ENCODE measurements around the gene MYO1A.
"Not testable (repeated sequence)": the region's sequence is repeated elsewhere in the genome, so short reads cannot be mapped to it uniquely, and the experiment has no call there.

MYO1A gene

DNA sequence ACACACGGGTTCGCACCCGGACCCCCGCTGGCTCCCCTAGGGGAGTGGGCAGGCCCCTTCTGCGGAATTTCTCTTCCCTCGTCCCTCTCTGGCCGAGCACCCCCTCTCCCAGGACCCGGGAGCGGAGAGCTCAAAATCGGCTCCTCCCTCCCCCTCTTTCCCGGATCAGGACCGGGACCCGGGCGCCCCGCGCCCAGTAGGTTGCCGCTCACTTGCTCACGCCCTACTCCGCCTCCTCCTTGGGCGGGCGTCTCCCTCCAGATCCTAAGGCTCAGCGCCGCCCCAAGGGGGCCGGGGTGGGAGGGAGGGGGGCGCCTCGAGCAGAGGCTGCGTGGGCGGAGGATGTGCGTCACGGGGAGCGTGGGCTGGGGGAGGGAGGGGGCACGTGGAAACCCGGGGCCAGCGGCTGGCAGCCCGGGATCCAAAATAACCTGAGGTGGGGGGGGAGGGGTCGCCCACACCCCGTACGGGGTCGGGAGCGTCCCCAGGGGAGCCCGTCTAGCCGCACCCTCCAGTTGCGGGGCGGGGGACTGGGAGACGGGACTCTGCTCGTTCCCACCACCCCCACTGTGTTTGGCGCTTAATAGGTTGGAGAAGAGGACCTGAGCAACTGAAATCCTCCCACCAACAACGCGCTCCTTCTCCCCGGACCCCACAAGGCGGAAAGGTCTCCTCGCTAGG is 37.2 kb upstream of the MYO1A start:
- peak; percentile 91 to 93 for DNase-seq

DNA sequence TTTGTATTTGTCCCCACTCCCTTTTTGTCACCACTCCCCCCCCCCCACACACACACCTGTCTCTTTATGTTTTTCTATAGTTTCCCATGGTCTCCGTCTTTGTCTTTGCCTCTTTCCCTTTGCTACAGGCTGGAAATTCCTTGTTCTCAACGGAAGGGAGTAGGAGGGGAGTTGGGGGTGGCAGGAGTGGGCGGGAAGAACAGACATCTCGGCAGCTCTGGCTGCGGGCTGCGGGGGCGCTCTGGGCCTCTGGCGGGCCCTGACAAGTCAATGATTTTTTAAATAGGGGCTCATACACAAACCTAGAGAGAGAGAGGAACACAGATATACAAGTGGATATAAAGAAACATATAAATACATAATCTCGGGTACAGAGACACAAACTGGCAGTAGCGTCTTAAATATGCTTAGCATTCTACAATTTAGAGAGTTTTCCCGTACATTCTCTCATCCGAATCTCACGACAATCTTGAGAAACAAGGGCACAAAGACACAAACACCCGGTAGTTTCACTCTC is 36.6 kb upstream of the MYO1A start:
- peak; percentile 61 to 66 for DNase-seq

DNA sequence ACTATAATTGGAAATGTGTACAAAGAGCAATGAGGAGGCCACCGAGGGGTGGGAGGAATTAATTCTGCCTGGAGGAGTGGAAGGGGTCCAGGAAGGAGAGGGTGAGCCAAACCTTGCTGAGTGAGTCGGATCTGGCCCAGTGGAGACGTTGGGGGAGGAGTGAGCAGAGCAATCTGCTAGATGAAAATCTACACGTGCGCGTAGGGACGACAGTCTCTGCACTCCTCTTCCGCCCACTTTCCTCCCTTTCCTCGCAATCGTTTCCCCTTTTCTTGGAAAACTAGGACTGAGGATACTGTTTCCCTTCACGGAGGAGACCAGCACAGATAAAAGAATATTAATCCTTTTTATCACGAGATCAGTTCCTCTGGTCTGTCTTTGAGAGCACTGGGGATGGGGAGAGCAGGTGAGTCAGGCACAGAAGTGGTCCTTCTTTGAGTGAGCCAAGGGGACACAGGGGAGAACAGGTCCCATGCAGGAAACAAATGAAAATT is 36.1 kb upstream of the MYO1A start:
- DNase-seq = no peak

DNA sequence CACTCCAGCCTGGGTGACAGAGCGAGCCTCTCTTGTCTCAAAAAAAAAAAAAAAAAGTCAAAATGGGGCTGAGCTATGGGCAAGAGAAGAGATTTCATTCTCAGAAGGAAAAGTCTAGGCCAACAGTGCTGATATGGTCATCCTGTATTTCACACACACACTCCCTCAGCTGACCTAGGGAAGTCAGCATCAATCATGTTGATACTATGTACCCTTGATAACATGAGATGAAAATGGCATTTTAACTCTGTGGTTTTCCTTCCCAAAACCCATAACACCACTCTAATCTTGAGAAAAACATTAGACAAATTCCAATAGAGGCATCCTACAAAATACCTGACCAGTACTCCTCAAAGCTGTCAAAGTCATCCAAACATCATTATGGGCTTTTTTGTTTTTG is 30.9 kb upstream of the MYO1A start:
- DNase-seq = no peak

DNA sequence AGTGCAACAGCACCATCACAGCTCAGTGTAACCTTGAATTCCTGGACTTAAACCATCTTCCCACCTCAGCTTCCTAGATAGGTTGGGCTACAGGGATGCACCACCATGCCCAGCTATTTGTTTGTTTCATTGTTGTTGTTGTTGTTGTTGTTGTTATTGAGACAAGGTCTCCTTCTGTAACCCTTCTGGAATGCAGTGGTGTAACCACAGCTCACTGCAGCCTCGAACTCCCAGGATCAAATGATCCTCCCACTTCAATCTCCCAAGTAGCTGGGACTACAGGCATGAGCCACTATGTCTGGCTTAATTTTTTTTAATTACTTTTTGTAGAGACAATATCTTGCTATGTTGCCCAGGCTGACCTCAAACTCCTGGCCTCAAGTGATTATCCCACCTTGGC is 29.9 kb upstream of the MYO1A start:
- DNase-seq = no peak

DNA sequence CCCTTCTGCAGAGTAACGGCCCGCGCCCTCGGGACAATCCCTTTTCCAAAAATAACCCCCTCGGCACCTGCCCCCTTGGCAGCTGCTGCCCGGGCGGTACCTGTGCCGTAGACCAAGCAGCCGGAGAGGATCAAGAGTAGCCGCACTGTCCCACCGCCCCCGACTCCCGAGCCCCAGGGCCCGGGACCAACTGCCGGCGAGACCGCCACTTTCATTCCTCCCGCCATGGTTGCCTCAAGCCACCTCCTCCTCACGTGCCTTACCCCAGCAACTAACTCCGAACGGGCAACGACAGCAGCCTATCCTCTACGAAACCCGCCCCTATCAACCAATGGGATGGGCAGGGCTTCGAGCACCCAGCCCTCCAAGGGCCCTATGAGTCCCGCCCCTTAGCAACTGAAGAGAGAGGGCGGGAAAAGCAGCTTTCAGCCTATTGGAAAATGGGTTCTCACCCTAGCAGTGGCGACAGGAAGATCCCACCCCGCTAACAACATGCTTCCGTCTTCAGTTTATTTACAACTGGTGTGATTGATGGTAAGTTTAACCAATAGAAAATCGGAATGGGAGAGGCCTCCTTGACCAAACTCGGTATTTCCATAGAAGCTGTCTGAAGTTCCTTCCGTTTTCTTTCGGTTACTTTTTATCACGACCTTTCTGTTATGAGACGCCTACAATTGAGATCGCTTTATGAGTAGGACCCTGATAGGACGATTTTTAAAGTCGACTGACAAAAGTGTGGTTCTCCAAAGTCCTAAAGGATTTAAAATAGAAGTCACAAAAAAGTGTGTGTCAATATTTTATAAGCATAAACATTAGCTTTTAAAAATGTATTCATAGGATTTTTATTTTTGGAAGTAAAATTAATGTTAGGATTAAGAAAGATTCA is 28.8 kb upstream of the MYO1A start, which contains the start of gene NEMP1:
TSS of gene NEMP1 (minus strand) at position 273 of the 886 bp plus-strand sequence. CDS start at position 227, 46 bp downstream.
- peak; percentile 99 for DNase-seq

DNA sequence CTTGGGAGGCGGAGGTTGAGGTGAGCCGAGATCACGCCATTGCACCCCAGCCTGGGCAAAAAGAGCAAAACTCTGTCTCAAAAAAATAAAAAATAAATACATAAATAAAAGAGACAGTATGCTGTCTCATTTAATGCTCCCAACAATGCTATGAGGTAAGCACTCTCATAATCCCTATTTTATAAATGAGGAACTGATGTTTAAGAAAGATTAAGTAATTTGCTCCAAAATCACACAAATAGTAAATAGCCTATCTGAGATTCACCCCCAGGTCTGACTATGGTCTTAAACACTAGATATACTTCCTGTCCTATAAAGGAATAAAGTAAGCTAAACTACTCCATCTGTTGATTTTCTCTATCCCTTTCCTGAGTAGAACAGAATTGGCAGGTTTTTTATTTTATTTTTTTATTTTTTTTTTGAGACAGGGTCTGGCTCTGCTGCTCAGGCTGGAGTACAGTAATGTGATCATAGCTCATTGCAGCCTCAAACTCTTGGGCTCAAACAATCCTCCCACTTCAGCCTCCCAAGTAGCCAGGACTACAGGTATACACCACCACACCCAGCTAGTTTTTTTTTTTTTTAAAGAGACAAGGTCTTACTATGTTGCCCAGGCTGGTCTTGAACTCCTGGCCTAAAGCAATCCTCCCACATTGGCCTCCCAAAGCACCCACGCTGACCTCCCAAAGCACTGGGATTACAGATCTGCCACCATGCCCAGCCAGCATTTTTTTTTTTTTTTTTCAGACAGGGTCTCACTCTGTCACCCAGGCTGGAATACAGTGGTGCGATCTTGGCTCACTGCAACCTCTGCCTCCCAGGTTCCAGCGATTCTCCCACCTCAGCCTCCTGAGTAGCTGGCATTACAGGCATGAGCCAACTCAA is 23.9 kb upstream of the MYO1A start:
- DNase-seq = not testable (repeated sequence)

DNA sequence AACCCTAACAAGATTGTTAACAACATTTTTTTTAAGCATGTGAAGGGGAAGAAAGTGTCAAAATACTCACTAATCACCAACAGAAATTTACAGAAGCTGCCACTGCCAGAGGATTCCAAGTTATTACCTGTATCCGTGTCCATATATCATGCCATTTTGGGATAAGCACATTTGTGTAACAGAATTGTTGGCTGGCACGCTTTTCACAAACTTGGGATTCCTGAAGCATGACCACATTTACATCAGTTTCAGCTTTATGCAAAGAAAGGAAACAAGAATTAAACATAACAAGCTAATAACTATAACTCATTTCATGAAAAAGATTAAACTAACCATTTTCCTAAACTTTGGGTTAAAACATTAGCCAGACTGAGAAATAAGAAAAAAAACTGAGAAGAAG is 22.7 kb upstream of the MYO1A start:
- no peak for DNase-seq

DNA sequence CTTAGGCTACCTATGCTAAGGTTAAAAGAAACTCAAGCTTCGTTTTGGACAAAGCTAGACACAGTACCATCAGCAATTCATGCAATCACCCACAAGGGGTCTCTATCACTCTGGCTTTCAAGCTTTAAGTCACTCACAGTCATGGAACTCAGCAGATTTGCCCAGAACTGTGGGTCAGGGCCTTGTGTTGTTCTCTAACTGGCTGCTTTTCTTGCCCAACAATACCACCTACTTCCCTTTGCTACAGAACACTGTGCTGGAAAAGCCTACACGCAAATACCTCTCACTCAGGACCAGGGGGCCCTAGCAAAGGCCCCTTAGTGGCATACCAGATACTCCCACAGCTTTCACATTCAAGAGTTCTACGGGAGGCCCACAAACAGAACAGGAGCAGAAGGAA is 19.6 kb upstream of the MYO1A start:
- DNase-seq = peak; percentile 81 to 84

DNA sequence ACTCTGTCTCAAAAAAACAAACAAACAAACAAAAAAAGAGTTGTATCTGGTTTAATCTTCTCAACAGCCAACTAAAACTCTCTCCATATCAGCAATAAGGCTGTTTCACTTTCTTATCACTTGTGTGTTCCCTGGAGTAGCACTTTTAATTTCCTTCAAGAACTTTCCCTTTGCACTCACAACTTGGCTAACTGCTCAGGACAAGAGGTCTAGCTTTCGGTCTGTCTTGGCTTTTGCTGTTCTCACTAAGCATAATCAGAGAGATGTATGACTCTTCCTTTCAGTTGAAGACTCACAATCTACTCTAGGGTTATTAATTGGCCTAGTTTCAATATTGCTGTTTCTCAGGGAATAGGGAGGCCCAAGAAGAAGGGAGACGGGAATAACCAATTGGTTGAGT is 16.3 kb upstream of the MYO1A start:
- DNase-seq = no peak

DNA sequence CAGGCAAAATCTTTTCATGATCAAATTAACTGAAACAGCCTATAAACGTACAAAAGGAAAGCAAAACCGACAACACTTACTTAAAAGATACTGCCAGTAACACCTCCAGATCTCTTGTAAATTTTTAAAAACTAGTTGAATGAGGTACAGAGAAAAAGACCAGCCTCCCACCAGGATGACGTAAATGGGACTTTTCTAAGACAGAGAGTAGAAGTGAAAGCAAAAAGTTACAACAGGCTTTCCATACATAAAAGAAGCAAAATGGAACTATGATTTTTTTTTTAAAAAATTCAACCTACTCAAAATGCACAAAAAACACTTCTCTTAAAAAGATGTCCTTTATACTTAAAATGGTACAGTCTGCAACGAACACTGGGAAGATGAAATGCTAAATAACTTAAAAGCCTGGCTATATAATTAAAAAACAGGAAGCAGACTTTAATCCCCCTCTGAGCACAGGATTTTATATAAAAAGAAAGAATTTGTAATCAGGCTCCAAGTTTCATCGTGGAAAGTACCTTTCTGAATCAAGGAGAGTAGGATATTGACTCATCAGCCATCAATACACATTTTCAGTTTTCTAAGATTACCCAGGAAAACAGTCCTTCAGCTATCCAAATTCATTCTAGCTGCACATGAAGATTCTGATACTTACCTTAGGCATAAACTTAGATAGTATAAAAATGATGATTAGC is 14.2 kb upstream of the MYO1A start:
- peak; percentile 64 to 85 for DNase-seq

DNA sequence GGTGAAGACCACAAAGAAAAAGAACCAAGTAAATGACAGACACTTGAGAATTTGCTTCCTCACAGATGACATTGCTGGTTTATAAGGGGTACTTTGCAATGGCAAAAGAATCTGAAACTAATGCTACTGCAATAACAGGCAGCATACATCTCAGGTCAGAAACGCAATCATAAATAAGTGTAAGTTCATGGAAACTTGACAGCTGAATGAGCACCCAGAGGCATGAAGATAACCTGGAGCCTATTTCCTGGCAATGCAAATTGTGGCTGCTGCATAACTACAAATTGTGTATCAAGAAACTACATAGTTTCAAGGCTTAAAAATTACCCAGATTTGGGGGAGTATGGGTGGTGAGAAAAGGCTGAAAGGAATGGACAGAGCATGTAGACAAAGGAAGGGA is 8.5 kb upstream of the MYO1A start:
- DNase-seq = no peak

DNA sequence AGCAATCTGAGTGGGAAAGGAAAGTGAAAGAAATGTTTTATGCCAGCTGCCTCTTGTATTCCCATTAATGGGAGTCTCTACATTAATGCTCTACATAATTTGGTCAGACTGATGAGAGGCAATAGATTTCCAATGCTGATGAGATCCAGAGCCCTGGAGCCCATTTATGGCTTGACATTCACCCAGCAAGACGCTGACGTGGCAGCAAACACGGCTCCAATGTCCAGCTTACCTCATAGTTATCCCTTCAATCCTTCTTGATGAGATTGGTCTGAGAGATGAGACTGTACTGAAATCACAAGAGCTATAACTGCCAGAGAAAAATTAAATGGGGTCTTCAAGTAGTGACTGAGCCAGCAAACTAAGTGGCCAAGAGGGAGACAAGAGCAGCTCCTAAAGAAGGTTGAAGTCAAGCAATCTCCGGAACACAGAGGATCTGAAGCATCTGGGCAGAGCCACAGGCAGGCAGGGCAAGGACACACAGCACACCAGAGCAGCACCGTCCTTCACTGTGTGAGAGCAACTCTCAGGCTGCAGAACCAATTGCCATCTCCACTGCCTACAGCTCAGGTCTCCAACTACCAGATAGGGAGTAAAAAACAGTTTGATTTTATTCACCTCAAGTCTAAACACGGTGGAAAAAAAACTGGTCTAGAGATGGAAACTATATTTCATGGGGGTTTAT is 7.3 kb upstream of the MYO1A start:
- no peak for DNase-seq

DNA sequence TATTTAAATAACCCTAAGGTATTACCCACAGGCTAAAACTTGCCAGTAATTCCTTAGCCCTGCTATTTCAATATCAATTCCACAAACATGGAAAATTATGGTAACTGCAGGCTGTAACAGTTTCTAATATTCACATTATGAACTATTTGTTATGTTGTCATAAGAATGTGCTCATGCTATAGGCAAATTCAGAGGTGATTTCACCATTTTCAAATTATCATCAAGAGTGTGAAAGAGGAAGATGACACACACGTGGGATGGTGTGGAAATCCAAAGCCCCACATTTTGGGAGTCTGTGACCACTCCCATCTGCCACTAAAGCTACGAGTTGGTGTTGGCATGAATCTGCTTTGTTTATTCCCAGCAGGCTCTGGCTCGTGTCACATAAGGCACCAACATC is 5.9 kb upstream of the MYO1A start:
- peak in 1 of 2 donors; percentile 45 for DNase-seq

DNA sequence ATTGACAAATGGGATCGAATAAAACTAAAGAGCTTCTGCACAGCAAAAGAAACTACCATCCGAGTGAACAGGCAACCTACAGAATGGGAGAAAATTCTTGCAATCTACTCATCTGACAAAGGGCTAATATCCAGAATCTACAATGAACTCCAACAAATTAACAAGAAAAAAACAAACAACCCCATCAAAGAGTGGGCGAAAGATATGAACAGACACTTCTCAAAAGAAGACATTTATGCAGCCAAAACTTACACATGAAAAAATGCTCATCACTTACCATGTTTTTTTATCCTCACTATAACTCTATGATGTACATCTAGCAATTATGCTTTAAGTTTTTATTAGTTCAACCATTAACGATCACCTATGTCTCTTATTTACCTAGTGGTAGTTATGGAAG is 4.0 kb upstream of the MYO1A start:
- not testable (repeated sequence) for DNase-seq

DNA sequence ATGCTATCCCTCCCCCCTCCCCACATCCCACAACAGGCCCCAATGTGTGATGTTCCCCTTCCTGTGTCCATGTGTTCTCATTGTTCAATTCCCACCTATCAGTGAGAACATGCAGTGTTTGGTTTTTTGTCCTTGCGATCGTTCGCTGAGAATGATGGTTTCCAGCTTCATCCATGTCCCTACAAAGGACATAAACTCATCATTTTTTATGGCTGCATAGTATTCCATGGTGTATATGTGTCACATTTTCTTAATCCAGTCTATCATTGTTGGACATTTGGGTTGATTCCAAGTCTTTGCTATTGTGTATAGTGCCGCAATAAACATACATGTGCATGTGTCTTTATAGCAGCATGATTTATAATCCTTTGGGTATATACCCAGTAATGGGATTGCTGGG is 3.2 kb upstream of the MYO1A start:
- DNase-seq = not testable (repeated sequence)

DNA sequence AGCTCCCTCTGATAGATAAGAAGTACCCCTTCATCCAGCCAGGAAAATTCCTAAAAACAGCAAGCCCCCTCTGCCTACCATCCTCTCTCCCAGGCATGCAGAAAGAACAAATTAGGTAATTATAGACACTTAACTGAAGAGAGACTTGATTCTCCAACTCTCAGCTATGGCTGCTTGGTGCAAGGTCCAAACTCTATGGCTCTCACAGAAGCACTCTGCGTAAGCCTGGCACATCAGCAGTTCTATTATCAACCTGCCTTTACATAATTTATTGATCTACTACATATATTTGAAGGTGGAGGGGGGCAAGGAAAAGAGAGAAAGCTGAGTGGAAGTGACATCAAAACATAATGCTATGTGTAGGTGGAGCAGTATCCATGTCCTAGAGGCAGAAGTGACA is 1.1 kb upstream of the MYO1A start:
- DNase-seq = no peak

DNA sequence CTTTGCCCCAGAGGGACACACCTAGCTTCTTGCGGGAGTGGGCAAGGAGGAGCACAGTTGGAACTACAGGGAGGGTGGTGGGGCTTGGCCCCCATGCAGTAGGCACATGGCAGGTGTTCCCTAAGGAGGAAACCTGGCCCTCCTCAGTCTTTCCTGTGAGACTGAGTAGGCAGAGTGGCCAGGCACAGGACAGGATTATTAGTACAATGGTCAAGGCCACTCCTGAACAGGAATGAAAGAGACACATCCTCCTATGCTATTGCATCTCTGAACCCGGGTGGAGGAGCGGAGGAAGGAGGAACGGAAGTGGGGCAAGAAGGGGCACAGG is 846 bp downstream of the MYO1A start:
- no peak for DNase-seq

DNA sequence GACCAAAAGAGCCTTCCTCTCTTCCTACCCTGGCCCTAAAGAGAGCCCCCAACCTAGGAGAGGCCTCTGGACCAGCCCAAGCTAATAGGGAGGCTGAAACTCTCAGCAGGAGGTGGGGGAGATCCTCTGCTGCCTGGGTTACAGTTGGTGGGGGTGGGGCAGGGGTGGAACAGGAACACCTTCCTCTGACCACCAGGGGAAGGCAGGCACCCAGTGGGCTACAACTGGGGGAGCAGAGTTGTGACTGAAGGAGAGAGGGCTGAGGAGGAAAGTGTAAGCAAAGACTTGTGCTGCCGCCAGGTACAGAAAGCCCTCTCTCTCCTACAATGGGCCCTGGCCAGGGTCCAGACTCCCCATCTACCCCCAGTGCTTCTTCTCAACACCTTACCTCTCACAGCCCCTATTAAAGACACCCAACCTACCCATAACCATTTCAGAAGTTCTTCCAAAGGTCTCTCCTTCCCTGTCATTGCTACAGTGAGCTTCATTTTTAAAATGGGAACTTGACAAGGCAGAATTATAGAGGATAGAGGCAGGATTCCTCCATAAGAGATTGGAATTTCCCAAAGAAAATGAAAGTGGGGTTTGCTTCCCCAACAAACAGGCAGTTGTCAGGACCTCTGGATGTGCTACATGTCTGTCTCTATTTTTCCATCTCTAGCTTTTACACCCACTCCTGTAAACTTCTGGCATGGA is 1.4 kb downstream of the MYO1A start:
- DNase-seq = no peak

DNA sequence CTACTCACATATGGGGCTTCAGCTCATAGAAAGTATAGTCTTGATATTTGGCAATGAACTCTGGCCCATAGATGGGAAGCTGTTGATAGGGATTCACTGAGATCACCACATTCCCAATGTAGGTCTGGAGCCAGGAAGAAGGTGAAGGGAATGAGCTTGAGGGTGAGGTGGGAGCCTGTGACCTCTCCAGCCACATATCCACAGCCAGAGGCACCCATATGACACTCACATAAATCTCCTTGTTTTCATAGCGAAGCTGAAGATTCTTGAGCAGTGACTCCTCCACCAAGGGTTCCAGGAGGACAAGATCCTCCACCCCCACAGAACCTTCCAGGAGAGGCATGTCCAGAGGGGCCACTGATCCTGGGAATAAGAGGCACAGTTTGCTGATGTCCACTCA is 1.9 kb downstream of the MYO1A start:
- DNase-seq = no peak
